ENCODE data around the gene PRKAB1. TPM values are rescaled to one million over a fixed set of nuclear protein-coding genes. Genes with fewer than 3 reads are reported as not detected.

The PRKAB1 gene
- total and polyA plus RNA-seq, 2 experiments from 2014 or later: 16.3 to 31.0 TPM

DNA sequence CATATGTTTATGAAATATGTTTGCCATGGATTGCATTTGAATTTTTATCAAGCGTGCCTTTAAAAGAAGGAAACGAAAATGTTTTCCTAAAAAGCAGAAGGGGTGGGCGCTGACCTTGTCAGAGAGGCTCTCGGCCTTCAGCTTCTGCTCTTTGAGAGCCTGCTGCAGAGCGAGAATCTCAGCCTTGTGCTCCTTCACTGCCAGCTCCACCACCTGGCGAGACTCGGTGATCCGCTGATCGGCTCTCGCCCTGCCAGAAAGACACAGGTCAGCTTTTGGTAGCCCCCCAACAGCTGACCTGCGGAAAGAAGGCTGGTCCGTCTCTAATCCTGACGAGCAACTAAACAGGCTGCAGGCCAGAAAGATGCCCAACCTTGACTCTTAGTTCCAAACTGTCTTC lies 62.4 kb downstream of the PRKAB1 start:
- ATAC-seq: no peak
- Histone ChIP-seq H3K36me3 (ENCODE audit: insufficient read depth) (peaks cover 16% of the 10 kb centered on the region; the same call in 1 of the 2 replicates), H3K4me3 (no peak overlapping the region), H3K27ac (ENCODE audit: low read depth) (no peak overlapping the region), H2AFZ (no peak overlapping the region), H3K9me2 (ENCODE audit: insufficient read depth) (no peaks in the 10 kb centered on the region), H3K4me1 (ENCODE audit: insufficient read depth) (no peaks in the 10 kb centered on the region), H3K27me3 (ENCODE audit: insufficient read depth) (no peaks in the 10 kb centered on the region), H3F3A (replicated peaks; ENCODE audit: low read depth) (no peaks in the 10 kb centered on the region), H3K79me2 (replicated peaks; ENCODE audit: insufficient read depth) (no peaks in the 10 kb centered on the region), H3K4me2 (no peak overlapping the region), H4K20me1 (replicated peaks; ENCODE audit: insufficient read depth) (no peaks in the 10 kb centered on the region; the same call in 1 of the 2 replicates)
- DNase-seq (ENCODE audit: low spot score): peak; percentile 3
- TF ChIP-seq ETS1 (IDR thresholded peaks at IDR 0.05) (no peak), STAT1 (IDR thresholded peaks at IDR 0.05; ENCODE audit: unreplicated experiment) (no peak), NANOG (IDR thresholded peaks at IDR 0.05; ENCODE audit: borderline replicate concordance) (no peak), ZNF331 (CRISPR knock-in tag; IDR thresholded peaks at IDR 0.05; ENCODE audit: low read depth) (no peak), POLR2AphosphoS5 (IDR thresholded peaks at IDR 0.05; ENCODE audit: low read depth) (no peak)
- Mint-ChIP-seq H3K27ac (no peak overlapping the region), H3K36me3 (ENCODE audit: low read depth) (peaks cover 33% of the 10 kb centered on the region), H3K4me1 (no peaks in the 10 kb centered on the region), H3K4me3 (no peak overlapping the region), H3K9me3 (no peaks in the 10 kb centered on the region), H3K27me3 (ENCODE audit: insufficient read depth, low read depth, poor library complexity) (no peaks in the 10 kb centered on the region)

MicroRNAs encoded within 50 kb of the gene (microRNA counts, 767-probe panel; counts per million panel counts)
- not detected for microRNA hsa-miR-1178

Small RNAs within 50 kb of the gene (microRNA-seq; reads per million reads assigned to microRNA genes)
- gene MIR1178: not detected

Small RNAs within 50 kb of the gene (small RNA-seq; reads per million reads assigned to genes)
- not detected for gene RN7SKP197 (ENCODE audit: low replicate concordance)

Other genes with a start within 250 kb of the PRKAB1 start
- 0.24 TPM in 1 of 2 replicates, not detected in the other for gene TMEM233, start 74.4 kb upstream of the PRKAB1 start, total RNA-seq (2014; rRNA removed; shearing (Covaris generic))
- gene TMEM233, start 74.4 kb upstream of the PRKAB1 start, polyA plus RNA-seq (2016; fragmentation: Nextera tagmentation; extraction: Ambion mirVana): 0.40 and 0.71 TPM in 2 replicates
- gene CIT, start 209.2 kb downstream of the PRKAB1 start, total RNA-seq (2014; rRNA removed; shearing (Covaris generic)): 34.9 and 47.8 TPM in 2 replicates
- 9.7 and 9.9 TPM in 2 replicates for gene CIT, start 209.2 kb downstream of the PRKAB1 start, polyA plus RNA-seq (2016; fragmentation: Nextera tagmentation; extraction: Ambion mirVana)

Measured in GM23338 (cell line).